HG03196 (cell line): ENCODE results near the gene ZNF319.
"Not testable (repeated sequence)": the region's sequence is repeated elsewhere in the genome, so short reads cannot be mapped to it uniquely, and the experiment has no call there.

Experiments
- ATAC-seq: cut with Tn5 transposase; IDR thresholded peaks from one replicate; pipeline ENCODE4 v1.9.1; 2021; ENCODE audit not compliant: unreplicated experiment

The ZNF319 gene

GRCh38 chr16:58022601-58023371, 22.3 kb upstream of the ZNF319 start:
- no peak for ATAC-seq

GRCh38 chr16:58021661-58022551, 21.4 kb upstream of the ZNF319 start:
- no peak for ATAC-seq

GRCh38 chr16:58020628-58021521, 20.4 kb upstream of the ZNF319 start:
- ATAC-seq: no peak

- ATAC-seq: no peak
Observed at GRCh38 chr16:58019866-58020538, 19.5 kb upstream of the ZNF319 start.

- ATAC-seq: no peak
Observed at GRCh38 chr16:58018803-58019202, 18.3 kb upstream of the ZNF319 start.

- no peak for ATAC-seq
Observed at GRCh38 chr16:58016840-58017446, 16.5 kb upstream of the ZNF319 start.

- no peak for ATAC-seq
Observed at GRCh38 chr16:58013201-58013956, 12.9 kb upstream of the ZNF319 start.

- ATAC-seq: no peak
Observed at GRCh38 chr16:58012481-58012880, 12.0 kb upstream of the ZNF319 start.

GRCh38 chr16:58011652-58012051, 11.2 kb upstream of the ZNF319 start:
- no peak for ATAC-seq

- ATAC-seq: no peak
Observed at GRCh38 chr16:58010886-58011285, 10.4 kb upstream of the ZNF319 start.

GRCh38 chr16:58009856-58010416, 9.5 kb upstream of the ZNF319 start:
- no peak for ATAC-seq

GRCh38 chr16:58004736-58005135, 4.3 kb upstream of the ZNF319 start:
- not testable (repeated sequence) for ATAC-seq

GRCh38 chr16:58002936-58003335, 2.5 kb upstream of the ZNF319 start:
- ATAC-seq: no peak

- ATAC-seq: no peak
Observed at GRCh38 chr16:58002416-58002800, 1.9 kb upstream of the ZNF319 start.

- ATAC-seq: no peak
Observed at GRCh38 chr16:58001781-58002415, 1.4 kb upstream of the ZNF319 start.

- ATAC-seq: peak; percentile 72
Observed at GRCh38 chr16:58000706-58001676, 519 bp upstream of the ZNF319 start, which contains the start of gene USB1. TSS of gene USB1 (plus strand) at chr16:58001407. CDS start at chr16:58001484, 77 bp downstream.

- no peak for ATAC-seq
Observed at GRCh38 chr16:57999366-57999970, 1.0 kb downstream of the ZNF319 start.
